Tibial nerve (tissue), 3 donors: ENCODE data around the gene H2AZ2.

Source experiments
- EP300 ChIP-seq, 2 donors: sonication (generic); formaldehyde crosslinking; IDR thresholded peaks; one replicate each; pipeline ENCODE4 v1.6.1; 2017; ENCODE audit warnings: antibody characterized with exemption in 2 of 2, mild to moderate bottlenecking in 1 of 2
- POLR2A ChIP-seq, 2 donors: fragments of 450-650 bp; IDR thresholded peaks; one replicate each; pipeline ENCODE4 v1.6.1; 2017; ENCODE audit warnings: antibody characterized with exemption in 2 of 2, mild to moderate bottlenecking in 2 of 2, moderate library complexity in 2 of 2

DNA sequence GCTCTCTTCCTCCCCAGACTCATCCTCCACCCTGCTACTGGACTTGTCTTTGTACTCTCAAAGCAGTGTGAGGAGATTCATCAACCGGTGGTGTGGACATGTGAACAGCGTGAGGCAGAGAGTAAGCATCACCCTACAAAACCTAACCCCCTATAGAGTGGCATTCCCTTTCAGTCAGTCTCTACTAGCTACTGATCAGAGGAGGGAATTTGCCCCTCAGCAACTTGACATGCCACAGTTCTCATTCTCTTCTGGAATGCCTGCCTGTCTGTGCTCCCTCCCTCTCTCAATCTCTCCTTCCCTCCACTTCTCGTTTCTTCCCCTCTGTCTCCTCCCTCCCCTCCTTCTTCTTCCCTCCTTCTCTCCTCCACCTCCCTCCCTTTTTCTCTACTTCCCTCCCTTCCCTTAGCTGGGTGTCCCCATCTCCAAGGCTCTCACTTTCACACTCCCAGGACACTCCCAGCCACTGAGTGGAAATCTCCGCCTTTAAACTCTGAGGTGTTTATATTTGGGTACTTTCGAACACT lies 24.6 kb downstream of the H2AZ2 start:
- TF ChIP-seq POLR2A (IDR thresholded peaks at IDR 0.05), result no peak
- TF ChIP-seq EP300 (IDR thresholded peaks at IDR 0.05), result no peak
